OCI-LY3 (cell line): Measurements from ENCODE around the gene DNAH17.

Source experiments
- EZH2phosphoT487 ChIP-seq: fragments of 200-600 bp; shearing (Covaris generic); IDR thresholded peaks from 2 replicates; pipeline ENCODE4 v1.6.1; 2018; ENCODE audit warnings: antibody characterized with exemption, mixed run types, low read depth
- TF ChIP-seq, protein P1 (sequence below): fragments of 200-600, 300-600 bp; sonication (generic); IDR thresholded peaks from 2 replicates; pipeline ENCODE4 v1.5.1; 2014; ENCODE audit warnings: antibody characterized with exemption, low read length, low read depth

DNA sequence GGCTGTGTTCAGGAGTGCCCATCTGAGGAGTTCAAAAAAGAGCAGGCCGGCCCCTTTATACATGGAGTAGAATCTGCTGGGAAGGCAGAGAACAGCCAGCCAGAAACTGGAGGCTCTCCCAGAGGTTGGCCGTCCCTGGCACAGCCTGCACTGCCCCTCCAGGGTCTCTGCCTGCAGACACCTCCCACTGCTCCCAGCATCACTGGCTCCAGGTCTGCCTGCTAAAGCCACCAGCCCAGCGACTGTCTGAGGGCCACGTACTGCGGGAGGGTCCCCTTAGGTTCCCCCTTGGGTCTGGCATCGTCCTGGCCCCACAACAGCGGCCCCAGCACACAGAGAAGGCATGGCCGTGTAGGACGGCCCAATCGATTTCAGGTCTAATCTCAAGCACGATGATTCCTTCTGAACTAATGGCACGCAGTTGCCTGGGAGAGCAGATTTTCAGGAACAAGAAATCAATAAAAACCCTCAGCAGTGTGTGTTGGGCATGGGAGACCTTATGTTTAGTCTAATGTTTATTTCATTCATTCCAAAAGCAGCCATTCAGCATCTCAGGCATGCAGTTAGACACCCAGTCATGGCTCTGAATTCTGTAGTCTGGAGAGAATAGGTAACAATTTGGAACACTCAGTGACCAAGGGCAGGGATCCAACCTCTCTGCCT is 103.1 kb downstream of the DNAH17 start:
- TF ChIP-seq, protein P1, sequence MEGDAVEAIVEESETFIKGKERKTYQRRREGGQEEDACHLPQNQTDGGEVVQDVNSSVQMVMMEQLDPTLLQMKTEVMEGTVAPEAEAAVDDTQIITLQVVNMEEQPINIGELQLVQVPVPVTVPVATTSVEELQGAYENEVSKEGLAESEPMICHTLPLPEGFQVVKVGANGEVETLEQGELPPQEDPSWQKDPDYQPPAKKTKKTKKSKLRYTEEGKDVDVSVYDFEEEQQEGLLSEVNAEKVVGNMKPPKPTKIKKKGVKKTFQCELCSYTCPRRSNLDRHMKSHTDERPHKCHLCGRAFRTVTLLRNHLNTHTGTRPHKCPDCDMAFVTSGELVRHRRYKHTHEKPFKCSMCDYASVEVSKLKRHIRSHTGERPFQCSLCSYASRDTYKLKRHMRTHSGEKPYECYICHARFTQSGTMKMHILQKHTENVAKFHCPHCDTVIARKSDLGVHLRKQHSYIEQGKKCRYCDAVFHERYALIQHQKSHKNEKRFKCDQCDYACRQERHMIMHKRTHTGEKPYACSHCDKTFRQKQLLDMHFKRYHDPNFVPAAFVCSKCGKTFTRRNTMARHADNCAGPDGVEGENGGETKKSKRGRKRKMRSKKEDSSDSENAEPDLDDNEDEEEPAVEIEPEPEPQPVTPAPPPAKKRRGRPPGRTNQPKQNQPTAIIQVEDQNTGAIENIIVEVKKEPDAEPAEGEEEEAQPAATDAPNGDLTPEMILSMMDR, result no peak
- TF ChIP-seq EZH2phosphoT487, result no peak
